ENCODE results near the gene WDR37. TPM values are rescaled to one million over a fixed set of nuclear protein-coding genes. Genes with fewer than 3 reads are reported as not detected.
A peak's percentile ranks its signal among the peaks of the same experiment; 100 is the strongest.

The WDR37 gene
- total RNA-seq, 4 donors from 2014 or later: 11.4 to 30.3 (median 17.4) TPM

GRCh38 chr10:1068380-1069361 lies 12.5 kb downstream of the WDR37 start:
- ATAC-seq (ENCODE audit: low FRiP score) (no peak), DNase-seq (ENCODE audit: low spot score) (no peak)
- TF ChIP-seq CTCF (IDR thresholded peaks at IDR 0.05): no peak

GRCh38 chr10:1070919-1071318 lies 14.7 kb downstream of the WDR37 start:
- DNase-seq (ENCODE audit: low spot score) (no peak), ATAC-seq (ENCODE audit: low FRiP score) (peak; percentile 39)
- no peak for TF ChIP-seq CTCF (IDR thresholded peaks at IDR 0.05)

GRCh38 chr10:1074052-1074747 lies 18.0 kb downstream of the WDR37 start:
- no peak for ATAC-seq (ENCODE audit: low FRiP score)
- no peak for TF ChIP-seq CTCF (IDR thresholded peaks at IDR 0.05)
- DNase-seq (ENCODE audit: low spot score): no peak

- TF ChIP-seq CTCF (IDR thresholded peaks at IDR 0.05): no peak
- ATAC-seq (ENCODE audit: low FRiP score): no peak
Measured at GRCh38 chr10:1074748-1075308, 18.6 kb downstream of the WDR37 start.

GRCh38 chr10:1078668-1079067 lies 22.5 kb downstream of the WDR37 start:
- no peak for DNase-seq (ENCODE audit: low spot score)
- TF ChIP-seq CTCF (IDR thresholded peaks at IDR 0.05): no peak
- ATAC-seq (ENCODE audit: low FRiP score): no peak

More at GRCh38 chr10:1074748-1075308, 18.6 kb downstream of the WDR37 start:
- DNase-seq (ENCODE audit: low spot score): no peak

- no peak for TF ChIP-seq CTCF (IDR thresholded peaks at IDR 0.05)
- ATAC-seq (ENCODE audit: low FRiP score) (no peak), DNase-seq (ENCODE audit: low spot score) (no peak)
Measured at GRCh38 chr10:1083581-1083980, 27.4 kb downstream of the WDR37 start.
